GM12873 (cell line): ENCODE results near the gene SLC26A5.

Source experiments
- CTCF ChIP-seq: IDR thresholded peaks from 2 replicates; pipeline ENCODE4 v1.5.1; 2012; ENCODE audit warnings: low read depth, mild to moderate bottlenecking, moderate library complexity, low read length, control low read depth; ENCODE audit not compliant: insufficient read depth; ENCODE audit errors: missing control alignments

SLC26A5 gene

DNA sequence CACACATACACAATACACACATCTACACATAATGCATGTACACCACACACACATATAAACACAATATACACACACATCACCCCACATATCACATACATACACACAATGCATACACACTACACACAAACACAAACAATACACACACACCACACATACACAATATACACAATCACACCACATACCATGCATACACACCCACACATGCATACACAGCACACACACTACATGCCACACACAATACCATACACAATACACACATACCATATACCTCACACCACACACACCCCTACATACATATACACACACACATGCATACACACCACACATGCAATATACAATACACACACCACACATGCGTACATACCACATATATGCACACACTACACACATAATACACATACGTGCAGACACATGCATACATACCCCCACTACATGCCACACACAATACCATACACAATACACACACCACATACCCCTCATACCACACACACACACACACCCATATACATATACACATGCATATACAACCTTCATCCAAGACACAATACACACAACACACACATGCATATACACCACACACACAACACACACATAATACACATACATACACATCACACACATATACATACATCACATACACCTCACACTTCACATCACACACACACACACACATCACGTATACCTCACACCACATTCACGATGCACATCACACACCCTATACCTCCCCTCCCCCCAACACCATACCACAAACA lies 64.6 kb downstream of the SLC26A5 start:
- no peak for TF ChIP-seq CTCF

- TF ChIP-seq CTCF: no peak
Observed at GRCh38 chr7:103380395-103381191, 65.4 kb downstream of the SLC26A5 start.

DNA sequence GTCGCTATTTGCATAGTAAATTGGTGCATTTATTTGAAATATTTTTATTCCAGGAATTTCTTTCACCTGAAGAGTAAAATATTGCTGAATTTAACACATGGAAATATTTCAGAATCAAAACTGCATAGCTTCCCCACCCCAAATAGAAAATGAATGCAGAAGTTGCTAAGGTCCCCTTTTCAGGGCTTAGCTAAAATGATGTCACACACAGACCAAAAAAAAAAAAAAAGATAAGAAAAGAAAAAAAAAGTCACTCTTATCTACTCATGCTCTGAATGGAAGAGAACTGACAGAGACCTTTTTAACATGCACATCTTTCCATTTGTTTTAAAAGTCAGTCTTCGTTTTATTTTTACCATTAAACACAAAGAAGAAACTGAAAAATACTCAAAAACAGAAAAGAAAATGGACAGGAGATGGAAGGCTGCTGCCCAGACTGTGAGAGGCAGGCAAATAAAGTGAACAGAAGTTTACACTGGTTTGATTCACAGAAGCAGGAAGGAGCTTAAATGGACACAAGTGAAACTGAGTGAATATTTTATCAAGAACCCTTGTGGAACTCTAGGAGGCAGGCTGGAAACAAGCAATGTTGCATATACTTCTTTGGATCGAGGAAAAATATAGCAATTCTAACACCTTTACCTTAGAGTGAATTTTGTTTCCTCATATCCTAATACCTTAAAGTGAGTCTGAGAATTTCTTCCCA lies 66.6 kb downstream of the SLC26A5 start:
- no peak for TF ChIP-seq CTCF

GRCh38 chr7:103373866-103374643 lies 72.0 kb downstream of the SLC26A5 start:
- no peak for TF ChIP-seq CTCF

DNA sequence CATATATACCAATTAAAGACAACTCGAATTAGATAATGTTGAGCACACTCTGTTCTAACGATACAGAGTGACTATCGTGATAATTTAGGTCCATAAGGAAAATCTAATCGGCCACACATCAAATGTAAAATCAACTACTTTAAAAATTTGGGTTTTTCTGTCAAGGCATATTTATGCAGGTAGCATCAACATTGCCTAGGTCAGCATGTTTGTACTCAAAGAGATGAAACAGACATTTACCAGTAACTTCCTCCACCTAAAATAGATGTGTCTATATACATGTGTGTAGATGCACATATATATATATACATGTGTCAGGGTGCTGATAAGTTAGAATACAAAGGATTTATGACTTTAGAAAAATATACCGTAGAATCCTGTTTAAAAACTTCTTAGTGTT lies 76.6 kb downstream of the SLC26A5 start:
- TF ChIP-seq CTCF: no peak

DNA sequence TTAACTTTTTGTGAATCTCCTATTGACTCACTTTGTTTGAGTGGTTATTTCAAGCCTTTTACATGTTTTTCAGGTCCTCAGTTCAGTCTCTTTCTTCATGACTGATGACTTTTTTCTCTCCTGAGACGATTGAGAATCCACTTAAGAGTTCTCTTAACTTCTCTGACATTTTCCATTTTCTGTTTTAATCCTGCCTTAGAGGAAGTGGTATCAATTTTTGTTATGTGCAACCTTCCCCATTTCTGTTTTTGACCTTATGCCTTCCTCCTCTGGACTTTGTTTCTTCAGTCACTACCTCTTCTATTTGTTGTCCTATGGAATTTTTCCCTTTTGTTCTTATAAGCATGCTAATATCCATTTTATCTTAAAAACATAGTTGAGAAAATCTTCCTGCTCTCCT lies 96.2 kb downstream of the SLC26A5 start:
- TF ChIP-seq CTCF: no peak
